HG03520 (cell line): ENCODE data around the gene SLC6A7.
"Not testable (repeated sequence)": the region's sequence is repeated elsewhere in the genome, so short reads cannot be mapped to it uniquely, and the experiment has no call there.

Source experiments
- ATAC-seq: cut with Tn5 transposase; IDR thresholded peaks from one replicate; pipeline ENCODE4 v1.9.1; 2021; ENCODE audit warnings: mild to moderate bottlenecking, moderate library complexity; ENCODE audit not compliant: unreplicated experiment

SLC6A7 gene

DNA sequence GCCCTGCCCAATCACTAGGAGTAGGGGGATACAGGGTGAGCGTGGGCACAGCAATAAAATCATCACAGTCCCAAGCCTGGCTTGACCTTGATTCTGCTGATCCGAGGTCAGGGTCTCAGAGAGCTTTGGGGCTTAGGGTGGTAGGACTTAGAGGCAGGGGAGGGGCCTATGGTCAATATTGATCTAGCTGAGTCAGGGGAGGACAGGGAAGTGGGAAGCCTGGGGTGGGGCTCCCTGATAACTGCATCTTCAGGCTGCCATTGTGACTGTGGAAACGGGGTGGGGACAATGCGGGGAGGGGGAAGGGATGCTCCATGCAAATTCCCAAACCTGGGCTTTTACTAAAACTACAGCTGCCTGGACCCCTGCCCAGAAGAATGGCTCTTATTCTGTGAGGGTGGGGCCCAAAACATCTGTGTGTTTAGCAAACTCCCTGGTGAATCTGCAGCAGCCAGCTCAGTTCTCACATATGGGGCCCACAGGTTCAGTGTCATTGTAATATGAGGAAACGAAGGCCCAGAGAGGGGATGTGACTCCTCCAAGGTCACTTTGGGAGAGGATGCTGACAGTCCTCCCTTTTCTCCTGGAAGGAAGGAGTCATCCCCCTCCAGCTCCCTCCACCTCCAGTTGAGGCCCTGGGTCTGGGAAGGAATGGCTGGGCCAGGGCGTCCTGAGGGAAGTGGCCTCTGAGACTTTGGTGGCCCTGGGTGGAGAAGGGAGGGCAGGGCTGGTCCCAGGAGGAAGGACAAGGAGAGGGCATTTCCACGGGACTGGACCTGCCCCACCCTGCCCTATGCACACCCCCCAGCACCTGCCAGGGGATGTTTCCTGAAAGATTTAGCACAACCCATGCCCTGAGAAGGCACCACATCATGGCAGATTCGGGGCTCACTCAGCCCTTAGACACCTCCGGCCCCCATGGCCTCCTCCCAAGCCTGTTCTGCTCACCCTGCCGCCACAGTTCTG lies 26.4 kb downstream of the SLC6A7 start:
- ATAC-seq = no peak

- ATAC-seq = no peak
Measured at GRCh38 chr5:150217038-150217437, 27.2 kb downstream of the SLC6A7 start.

GRCh38 chr5:150217873-150218692 lies 28.2 kb downstream of the SLC6A7 start:
- peak; percentile 71 for ATAC-seq

DNA sequence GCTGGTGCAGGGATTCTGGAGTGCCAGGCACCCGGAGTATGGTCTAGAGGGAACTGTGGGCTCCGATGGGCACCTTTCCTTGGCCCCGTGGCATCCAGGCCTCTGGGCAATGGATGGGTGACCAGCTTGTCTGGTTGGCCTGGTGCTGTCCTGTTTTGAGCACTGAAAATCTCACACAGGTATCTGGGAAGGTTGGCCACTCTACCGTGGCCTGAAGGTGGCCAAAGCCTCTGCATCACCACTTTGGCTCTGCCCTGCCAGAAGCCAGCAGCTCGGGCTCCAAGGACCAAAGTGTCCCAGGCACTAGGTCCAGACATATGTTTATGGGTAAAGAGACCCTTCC lies 28.8 kb downstream of the SLC6A7 start:
- no peak for ATAC-seq

GRCh38 chr5:150219142-150219541 lies 29.3 kb downstream of the SLC6A7 start:
- ATAC-seq = no peak

DNA sequence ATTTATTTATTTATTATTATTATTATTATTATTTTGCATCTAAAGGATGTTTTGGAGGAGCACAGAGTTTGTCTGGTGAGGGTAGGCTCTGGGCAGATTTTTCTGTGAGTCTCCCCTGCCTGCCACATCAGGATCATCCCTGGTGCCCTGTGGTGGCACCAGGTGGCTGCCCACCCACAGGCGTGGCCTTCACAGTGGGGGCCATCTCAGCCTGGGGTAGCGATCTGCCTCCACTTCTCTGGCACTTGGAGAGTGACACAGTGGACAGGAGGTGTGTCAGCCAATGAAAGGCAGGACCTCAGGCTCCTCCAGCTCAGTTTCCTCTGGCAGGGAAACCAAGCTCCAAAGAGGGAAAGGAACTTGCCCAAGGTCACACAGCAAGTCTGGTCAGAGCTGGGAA lies 30.0 kb downstream of the SLC6A7 start:
- ATAC-seq = no peak

GRCh38 chr5:150221471-150221870 lies 31.6 kb downstream of the SLC6A7 start:
- ATAC-seq = no peak

DNA sequence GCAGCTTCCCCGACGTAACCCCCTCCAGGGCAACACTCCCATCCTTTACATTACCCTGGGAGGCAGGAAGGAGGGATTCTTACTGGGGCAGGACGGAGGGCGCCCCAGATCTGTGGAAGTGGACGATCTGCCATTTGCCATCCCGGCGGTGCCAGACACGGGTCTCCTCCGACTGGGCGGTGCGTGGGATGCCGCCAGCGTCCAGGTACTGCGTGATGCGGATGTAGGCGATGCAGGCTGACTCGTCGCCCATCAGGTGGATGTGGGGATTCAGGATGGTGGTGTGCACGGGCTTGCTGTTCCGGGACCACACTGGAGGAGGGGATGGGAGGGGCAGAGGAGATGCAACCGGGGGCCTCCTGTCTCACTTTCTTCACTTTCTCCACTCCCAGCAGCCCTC lies 33.0 kb downstream of the SLC6A7 start:
- no peak for ATAC-seq

- no peak for ATAC-seq
Measured at GRCh38 chr5:150223474-150223873, 33.6 kb downstream of the SLC6A7 start.

GRCh38 chr5:150224483-150225027 lies 34.7 kb downstream of the SLC6A7 start:
- no peak for ATAC-seq

- ATAC-seq = no peak
Measured at GRCh38 chr5:150227036-150227435, 37.2 kb downstream of the SLC6A7 start.

DNA sequence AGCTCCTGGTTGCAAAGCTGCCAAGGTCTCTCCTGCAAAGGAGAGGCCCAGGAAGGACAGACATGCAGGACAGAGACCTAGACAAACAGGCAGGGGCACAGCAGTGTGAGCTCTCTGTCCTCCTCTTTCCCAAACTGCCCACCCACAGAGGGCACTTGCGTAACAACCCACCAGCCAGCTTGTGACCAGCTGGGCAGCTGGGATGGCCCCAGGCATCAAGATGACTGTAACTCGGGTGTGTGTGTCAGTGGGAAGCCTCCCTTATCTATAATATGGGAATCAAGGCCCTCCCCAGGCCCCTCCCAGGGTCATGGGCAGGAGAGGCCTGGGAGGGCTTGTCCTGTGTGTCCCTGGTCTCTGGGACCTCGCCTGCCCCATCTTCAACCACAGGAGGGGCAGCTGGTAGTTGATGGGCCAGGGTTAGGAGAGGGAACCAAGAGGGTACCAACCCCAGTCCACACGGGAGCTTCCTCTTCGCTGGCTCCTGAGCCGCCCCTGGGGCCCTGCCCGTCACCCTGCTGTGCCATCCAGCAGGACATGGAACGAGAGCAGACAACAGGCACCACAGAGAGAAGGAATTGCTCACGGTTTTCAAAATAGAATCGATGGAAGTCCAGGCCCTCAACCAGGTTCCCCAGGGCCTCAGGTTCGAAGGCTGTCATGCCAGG lies 37.9 kb downstream of the SLC6A7 start:
- ATAC-seq = no peak

- no peak for ATAC-seq
Measured at GRCh38 chr5:150229571-150229970, 39.7 kb downstream of the SLC6A7 start.

DNA sequence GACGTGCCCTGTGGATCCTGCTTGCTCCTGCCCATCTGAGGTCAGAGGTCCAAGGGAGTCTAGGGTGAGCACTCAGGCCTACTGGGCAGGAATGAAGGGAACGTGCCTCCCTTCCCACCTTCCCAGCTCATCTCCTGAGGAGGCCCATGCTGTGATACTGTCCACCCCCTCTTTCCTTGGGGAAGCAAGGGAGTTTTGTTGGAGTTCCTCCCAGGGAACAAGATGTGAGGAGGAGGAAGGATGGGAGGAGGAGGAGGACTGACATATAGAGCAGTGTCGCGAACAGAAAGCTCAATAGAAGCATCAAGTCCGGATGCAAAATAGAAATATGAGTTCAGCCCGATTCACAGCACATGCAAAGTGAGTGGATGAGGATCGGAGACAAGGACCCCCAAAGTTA lies 41.0 kb downstream of the SLC6A7 start:
- no peak for ATAC-seq

- ATAC-seq = not testable (repeated sequence)
Measured at GRCh38 chr5:150233706-150234105, 43.8 kb downstream of the SLC6A7 start.

GRCh38 chr5:150234576-150235499 lies 45.0 kb downstream of the SLC6A7 start:
- no peak for ATAC-seq

DNA sequence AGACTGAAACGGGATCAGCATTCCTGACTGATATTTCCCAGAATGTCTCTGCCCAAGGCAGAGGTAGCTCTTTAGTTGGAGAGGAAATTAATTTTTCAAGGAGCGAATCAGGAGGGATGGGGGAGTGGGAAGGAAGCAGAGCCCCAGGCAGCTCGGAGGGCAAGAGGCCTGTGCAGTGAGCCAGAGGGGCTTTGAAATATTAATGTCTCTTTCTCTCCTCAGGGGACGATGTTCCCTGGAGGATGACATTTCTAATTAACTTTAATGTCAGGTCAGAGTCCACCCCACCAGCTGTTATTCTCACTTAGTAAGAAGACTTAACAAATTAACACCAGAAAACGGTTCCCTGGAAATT lies 45.6 kb downstream of the SLC6A7 start:
- ATAC-seq = no peak

GRCh38 chr5:150236313-150236712 lies 46.5 kb downstream of the SLC6A7 start:
- ATAC-seq = no peak

GRCh38 chr5:150236981-150237754 lies 47.3 kb downstream of the SLC6A7 start:
- ATAC-seq = no peak
